T-helper 1 cell (primary cell): ENCODE data around the gene CAMSAP3.
"Not testable (repeated sequence)": the region's sequence is repeated elsewhere in the genome, so short reads cannot be mapped to it uniquely, and the experiment has no call there.

ENCODE experiments used
- DNase-seq, 5 donors: peaks; one replicate each; pipeline ENCODE4 v3.0.0-alpha.2; 2012 to 2020

The CAMSAP3 gene

GRCh38 chr19:7575434-7576040 lies 20.1 kb upstream of the CAMSAP3 start:
- DNase-seq: no peak

- not testable (repeated sequence) for DNase-seq
Observed at GRCh38 chr19:7577422-7577821, 18.2 kb upstream of the CAMSAP3 start.

GRCh38 chr19:7578127-7578526 lies 17.5 kb upstream of the CAMSAP3 start:
- DNase-seq: no peak

DNA sequence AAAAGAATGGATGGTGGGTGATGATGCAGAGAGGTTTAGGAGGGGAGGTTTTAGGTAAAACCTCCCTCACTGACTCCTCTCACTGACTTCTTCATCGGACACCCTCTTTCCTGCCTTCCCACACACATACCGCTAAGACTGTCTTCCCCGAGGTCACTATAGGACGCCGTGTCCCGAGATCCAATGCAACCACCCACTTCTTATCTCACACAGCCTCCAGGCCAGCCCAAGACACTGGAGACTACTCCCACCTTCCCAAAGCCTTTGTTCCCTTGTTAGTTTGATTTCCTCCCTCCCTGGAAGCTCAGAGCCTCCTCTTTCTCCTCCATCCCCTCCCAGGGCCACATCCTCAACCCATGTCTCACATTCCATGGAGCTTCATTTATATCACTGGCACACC lies 16.5 kb upstream of the CAMSAP3 start:
- DNase-seq: no peak

- DNase-seq: no peak
Observed at GRCh38 chr19:7582446-7582845, 13.2 kb upstream of the CAMSAP3 start.

- DNase-seq: no peak
Observed at GRCh38 chr19:7589822-7590221, 5.8 kb upstream of the CAMSAP3 start.

DNA sequence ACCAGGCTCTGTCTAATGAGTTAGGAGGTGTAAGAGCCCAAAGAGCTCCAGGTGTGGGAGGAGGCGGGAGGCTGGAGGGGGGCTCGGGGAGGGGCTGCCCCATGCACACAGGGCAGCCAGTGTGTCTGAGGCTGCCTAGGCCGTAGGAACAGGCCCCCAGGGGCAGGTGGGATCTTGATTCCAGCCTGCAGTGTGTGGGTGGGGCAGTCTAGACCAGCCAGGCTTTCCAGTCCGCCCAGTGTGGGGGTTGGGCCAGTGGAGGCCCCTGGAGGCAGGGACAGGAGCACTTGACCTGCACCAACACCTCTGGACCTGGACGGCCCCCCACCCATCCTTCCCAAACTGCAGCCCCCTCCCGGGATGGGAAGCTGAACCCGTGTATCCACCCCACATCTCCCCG lies 5.4 kb upstream of the CAMSAP3 start:
- no peak for DNase-seq

- DNase-seq: no peak
Observed at GRCh38 chr19:7596211-7596937, 711 bp downstream of the CAMSAP3 start.

DNA sequence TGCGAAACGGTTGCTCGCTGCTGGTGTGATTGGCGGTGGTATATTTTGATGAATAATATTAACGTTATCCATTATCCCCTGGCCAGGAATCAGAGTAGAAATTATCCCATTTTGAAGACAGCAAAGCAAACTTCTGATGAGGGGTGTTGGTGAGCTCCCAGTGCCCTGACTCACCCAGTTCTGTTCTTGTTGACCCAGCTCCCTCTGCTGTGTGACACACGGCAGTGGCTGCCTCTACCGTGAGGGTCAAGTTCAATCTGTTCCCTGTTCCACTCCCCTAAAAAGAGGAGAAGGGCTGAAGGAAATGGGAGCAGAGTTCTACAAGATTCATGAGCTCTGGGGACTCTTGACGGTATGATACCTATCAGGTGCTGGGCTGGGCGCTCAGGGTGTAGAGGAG lies 2.0 kb downstream of the CAMSAP3 start:
- no peak for DNase-seq

DNA sequence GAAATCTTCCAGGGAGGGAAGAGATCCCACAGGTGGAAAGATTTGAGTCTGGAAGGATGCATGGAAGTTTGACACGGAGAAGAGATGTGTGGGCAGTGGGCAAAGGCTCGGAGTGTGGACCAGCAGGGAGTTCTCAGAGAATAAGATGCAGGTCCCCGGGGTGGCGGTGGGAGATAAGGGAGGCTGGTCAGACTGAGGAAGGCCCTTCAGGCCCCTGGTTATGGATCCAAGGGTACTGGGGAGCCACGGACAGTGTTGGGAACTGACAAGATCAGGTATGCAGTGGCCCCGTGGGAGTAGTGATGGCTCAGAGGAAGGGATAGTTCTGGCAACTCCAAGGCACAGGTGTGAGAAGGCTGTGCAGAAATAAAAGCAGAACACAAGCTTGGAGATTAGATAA lies 2.5 kb downstream of the CAMSAP3 start:
- no peak for DNase-seq

GRCh38 chr19:7600721-7601120 lies 5.1 kb downstream of the CAMSAP3 start:
- DNase-seq: no peak

- DNase-seq: no peak
Observed at GRCh38 chr19:7602240-7602934, 6.7 kb downstream of the CAMSAP3 start.

GRCh38 chr19:7602935-7603497 lies 7.4 kb downstream of the CAMSAP3 start:
- no peak for DNase-seq

- DNase-seq: no peak
Observed at GRCh38 chr19:7603919-7604318, 8.3 kb downstream of the CAMSAP3 start.

- DNase-seq: peak in 1 of 5 donors; percentile 31
Observed at GRCh38 chr19:7605490-7606222, 10.0 kb downstream of the CAMSAP3 start.

DNA sequence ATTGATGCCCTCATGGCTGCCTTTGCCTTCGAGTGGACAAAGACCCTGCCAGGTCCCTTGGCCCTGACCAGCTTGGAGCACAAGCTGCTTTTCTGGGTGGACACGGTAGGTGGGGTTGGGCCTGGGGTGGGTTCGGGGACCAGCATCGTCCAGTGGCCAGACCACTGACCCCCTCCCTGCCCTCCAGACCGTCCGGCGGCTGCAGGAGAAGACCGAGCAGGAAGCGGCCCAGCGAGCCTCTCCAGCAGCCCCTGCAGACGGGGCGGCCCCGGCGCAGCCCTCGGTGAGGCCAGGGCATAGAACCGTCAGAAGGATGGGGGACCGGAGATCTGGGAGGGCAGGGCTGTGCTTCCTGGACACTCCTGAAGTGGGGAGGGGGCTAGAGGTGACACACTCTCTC lies 10.6 kb downstream of the CAMSAP3 start:
- DNase-seq: no peak

DNA sequence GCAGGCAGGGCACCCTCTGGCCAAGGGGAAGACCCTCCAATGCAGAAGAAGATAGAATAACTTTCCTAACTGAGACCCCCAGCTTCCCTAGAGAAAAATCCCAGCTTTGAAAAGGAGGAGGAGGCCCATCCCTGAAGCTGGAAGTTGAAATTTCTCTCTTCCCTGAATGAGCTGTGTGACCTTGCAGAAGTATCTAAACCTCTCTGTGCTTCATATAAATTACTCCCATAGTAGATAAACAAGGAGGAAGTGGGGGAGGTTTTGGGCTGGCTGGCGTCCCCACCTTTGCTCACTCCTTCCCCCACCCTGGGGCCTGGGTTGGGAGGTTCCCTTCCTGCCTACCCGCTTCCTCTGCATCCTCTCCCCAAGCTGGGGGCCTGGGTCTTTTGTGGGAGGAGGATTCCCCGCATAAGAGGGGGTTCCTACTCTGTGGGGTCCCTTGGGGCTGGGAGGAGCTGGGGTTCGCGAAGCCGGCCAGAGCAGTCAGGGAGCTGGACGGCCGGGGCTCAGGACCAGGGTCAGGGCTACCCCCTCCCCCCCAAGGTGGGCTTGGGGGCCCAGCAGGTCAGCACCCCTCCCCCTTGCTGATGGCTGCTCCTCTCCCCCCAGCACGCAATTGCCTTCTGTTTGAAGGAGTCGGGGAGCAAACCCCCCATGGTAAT lies 11.7 kb downstream of the CAMSAP3 start:
- DNase-seq: no peak

DNA sequence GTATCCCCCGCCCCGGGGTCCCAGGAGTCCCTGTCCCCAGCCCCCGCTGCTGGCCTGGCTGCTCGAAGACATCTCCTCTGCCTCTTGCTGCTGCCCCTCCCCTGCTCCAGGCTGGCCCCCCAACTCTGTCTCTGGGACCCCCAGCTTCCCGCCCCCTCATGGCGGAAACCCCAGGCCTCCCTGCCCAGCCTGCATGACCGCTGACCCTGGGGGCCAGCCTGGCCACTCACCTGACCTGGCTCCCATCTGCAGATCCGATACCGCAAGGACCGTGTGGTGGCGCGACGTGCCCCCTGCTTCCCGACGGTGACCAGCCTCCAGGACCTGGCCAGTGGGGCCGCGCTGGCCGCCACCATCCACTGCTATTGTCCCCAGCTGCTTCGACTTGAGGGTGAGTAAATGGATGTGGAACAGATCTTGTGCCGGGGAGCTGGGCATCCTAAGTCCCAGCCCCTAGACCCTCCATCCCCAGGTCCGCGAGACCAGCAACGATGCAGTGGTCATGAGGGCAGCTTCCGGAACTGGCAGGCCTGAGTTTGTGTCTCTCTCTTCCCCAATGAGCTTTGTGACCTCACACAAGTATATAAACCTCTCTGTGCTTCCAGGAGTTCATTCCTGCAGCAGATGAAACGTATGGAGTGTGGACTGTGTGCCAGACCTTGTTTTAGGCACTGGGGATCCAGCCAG lies 12.4 kb downstream of the CAMSAP3 start:
- no peak for DNase-seq

DNA sequence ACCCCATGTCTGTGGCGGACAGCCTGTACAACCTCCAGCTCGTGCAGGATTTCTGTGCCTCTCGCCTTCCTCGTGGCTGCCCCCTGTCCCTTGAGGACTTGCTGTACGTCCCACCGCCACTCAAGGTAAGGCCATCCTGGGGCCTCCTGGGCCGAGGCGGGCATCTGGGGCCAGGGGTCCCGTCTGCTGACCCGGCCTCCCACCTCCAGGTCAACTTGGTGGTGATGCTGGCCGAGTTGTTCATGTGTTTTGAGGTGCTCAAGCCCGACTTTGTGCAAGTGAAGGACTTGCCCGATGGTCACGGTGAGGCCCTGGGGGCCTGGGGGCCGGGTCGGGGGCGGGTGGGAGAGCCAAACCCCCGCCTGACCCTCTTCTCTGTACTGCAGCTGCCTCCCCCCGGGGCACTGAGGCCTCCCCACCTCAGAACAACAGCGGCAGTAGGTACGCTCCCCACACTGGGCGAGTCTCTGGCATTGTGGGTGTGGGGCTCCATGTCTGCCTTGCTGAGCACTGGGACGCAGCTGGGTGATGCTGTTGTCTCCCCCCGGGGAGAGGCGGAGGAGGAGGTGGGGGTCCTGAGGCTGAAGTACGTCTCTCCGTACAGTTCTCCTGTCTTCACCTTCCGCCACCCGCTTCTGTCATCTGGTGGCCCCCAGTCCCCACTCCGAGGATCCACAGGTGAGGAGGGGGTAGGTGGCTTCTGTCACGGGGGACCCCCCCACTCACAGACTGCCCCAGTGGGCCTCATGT lies 15.0 kb downstream of the CAMSAP3 start:
- DNase-seq: no peak

DNA sequence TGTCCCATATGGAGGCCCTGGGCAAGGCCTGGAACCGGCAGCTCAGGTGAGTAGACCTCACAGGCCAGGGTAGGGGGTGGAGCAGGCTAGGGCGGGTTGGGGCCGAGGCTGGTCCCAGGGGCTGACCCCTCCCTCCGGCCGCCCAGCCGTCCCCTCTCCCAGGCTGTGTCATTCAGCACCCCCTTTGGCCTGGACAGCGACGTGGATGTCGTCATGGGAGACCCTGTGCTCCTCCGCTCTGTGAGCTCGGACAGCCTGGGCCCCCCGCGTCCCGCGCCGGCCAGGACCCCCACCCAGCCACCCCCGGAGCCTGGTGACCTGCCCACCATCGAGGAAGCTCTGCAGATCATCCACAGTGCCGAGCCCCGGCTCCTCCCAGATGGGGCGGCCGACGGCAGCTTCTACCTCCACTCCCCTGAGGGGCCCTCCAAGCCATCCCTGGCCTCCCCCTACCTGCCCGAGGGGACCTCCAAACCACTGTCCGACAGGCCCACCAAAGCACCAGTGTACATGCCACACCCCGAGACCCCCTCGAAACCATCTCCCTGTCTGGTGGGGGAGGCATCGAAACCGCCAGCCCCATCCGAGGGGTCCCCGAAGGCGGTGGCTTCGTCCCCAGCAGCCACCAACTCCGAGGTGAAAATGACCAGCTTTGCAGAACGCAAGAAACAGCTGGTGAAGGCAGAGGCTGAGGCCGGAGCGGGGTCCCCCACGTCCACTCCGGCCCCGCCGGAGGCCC lies 16.0 kb downstream of the CAMSAP3 start:
- no peak for DNase-seq
